ENCODE measurements around the gene PPBP.

- TF ChIP-seq CTCF (conservative IDR thresholded peaks at IDR 0.05; ENCODE audit: low read length) = no peak
- no peak for TF ChIP-seq EZH2phosphoT487 (IDR thresholded peaks at IDR 0.05; ENCODE audit: borderline replicate concordance)
These were observed 20.1 kb downstream of the PPBP start for GRCh38 chr4:73967866-73968265.

Data from Loucy (cell line).